Measurements from ENCODE around the gene AP1B1.
A peak's percentile ranks its signal among the peaks of the same experiment; 100 is the strongest.
"Not testable (repeated sequence)": the region's sequence is repeated elsewhere in the genome, so short reads cannot be mapped to it uniquely, and the experiment has no call there.

Gene AP1B1

DNA sequence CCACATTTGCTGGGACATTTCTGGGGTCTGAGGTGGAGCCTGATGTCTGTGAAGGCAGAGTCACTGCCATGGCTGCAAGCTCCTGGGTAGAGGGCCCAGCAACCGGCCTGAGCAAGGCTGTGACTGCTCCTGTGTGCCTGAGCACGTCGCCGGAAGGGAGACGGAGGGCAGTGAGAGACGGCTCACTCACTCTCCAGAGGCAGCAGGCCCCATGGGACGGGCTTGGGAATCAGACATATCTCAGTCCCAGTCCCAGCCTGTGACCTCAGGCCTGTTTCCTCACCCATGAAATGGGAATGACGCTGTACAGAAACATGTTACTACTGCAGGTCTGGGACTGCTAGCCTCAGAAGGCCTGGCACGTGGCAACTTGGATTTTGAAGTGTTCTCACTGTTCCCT, 36.5 kb downstream of the AP1B1 start:
- ATAC-seq (replicated peaks) = no peak
- Mint-ChIP-seq H3K36me3 (peaks cover 62 to 81% of the 10 kb centered on the region in 2 donors), H3K4me3 (no peak overlapping the region), H3K9me3 (no peaks in the 10 kb centered on the region), H3K27ac (no peak overlapping the region), H3K27me3 (no peaks in the 10 kb centered on the region), H3K4me1 (peaks cover 12% of the 10 kb centered on the region in 2 donors)
- no peak for DNase-seq

DNA sequence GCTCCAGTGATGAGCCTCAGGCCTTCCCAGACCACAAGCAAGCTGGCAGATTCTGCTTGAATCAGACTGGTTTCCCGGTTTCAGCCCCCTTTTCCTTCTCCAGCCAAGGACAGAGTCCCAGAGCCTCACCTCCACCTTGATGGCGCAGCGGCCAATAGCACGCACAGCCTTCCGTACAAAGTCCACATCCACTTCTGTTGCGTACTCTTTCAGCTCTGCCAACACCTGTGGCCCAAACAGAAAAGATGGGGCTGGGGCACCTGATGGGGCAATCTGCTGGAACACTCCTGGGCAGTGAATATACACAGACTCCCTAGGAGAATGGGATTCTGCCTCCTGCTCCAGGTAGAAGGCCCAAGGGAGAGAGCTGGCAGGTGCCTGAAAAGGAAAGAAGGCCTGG, 37.3 kb downstream of the AP1B1 start:
- ATAC-seq (replicated peaks) = no peak
- peaks cover 63 to 84% of the 10 kb centered on the region in 2 donors for H3K36me3 Mint-ChIP-seq

DNA sequence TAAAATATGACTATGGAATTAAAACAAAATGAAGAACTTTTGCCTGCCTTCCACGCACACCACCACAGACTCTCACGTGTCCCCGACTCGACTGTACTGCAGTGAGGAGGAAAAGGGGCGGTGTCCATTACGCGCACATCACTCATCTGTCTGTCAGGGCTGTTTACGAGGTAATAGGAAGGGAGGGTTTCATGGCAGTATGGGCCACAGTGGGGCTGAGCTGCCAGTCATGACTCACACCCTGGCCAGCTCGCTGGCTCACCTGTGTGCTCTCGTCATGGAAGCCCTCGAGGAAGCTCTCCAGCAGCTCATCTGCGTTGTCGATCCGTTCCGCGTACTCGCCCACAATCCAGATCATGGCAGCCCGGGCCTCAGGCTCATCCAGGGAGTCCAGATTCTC, 39.4 kb downstream of the AP1B1 start:
- no peak for DNase-seq
- Mint-ChIP-seq H3K36me3 (peaks cover 54 to 81% of the 10 kb centered on the region in 2 donors), H3K27me3 (no peaks in the 10 kb centered on the region), H3K4me1 (peaks cover 10 to 12% of the 10 kb centered on the region in 2 donors), H3K27ac (peak overlapping the region; percentile 59), H3K9me3 (no peaks in the 10 kb centered on the region), H3K4me3 (no peak overlapping the region)
- ATAC-seq (replicated peaks) = no peak

More for the DNA sequence above, 37.3 kb downstream of the AP1B1 start:
- peak overlapping the region; percentile 88 for H3K27ac Mint-ChIP-seq
- no peaks in the 10 kb centered on the region for H3K27me3 Mint-ChIP-seq
- H3K9me3 Mint-ChIP-seq = no peaks in the 10 kb centered on the region
- H3K4me1 Mint-ChIP-seq = peaks cover 12% of the 10 kb centered on the region in 2 donors
- no peak for DNase-seq
- H3K4me3 Mint-ChIP-seq = peak overlapping the region in 1 of 2 donors; percentile 17

DNA sequence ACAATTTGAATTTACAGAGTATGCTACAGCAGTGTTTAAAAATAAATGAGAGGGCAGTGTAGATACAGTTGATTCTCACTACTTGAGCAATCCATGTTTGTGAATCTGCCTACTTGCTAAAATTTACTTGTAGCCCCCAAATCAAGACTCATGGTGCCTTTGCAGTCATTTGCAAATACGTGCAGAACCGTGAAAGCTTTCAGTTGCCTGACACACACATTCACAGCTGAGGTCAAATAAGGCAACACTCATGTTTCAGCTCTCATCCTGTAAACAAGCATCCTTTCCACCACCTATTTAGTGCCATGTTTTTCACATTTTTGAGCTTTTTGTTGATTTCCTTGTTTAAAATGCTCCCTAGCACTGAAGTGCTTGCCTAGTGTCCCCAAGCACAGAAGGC, 40.3 kb downstream of the AP1B1 start:
- Mint-ChIP-seq H3K27ac (peak overlapping the region; percentile 77), H3K4me3 (no peak overlapping the region), H3K36me3 (peaks cover 50 to 74% of the 10 kb centered on the region in 2 donors), H3K9me3 (no peaks in the 10 kb centered on the region), H3K27me3 (no peaks in the 10 kb centered on the region), H3K4me1 (peaks cover 10 to 12% of the 10 kb centered on the region in 2 donors)
- DNase-seq (no peak), ATAC-seq (replicated peaks) (no peak)

DNA sequence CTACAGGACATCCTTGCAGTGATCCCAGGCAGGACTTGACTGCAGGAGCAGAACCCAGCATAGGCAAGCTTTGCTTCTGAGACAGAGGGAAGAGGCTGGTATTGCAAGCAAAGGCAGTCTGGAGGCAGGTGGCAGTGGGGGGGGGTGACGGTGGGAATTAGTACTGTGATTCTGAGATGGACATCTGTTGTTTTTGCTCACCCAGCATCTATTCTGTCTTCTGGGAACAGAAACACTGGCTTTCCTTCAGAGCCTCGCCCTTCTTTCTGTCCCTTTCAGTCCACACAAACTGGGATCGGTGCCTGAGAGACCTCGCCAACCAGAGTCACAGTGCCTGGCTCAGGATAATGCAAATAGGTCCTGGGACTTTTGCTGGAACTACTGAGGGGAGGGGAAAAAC, 41.7 kb downstream of the AP1B1 start:
- H3K27ac Mint-ChIP-seq = no peak overlapping the region
- DNase-seq = no peak
- peaks cover 7 to 12% of the 10 kb centered on the region in 2 donors for H3K4me1 Mint-ChIP-seq
- no peak overlapping the region for H3K4me3 Mint-ChIP-seq
- no peaks in the 10 kb centered on the region for H3K27me3 Mint-ChIP-seq
- ATAC-seq (replicated peaks) = no peak
- peaks cover 58 to 76% of the 10 kb centered on the region in 2 donors for H3K36me3 Mint-ChIP-seq
- no peaks in the 10 kb centered on the region for H3K9me3 Mint-ChIP-seq

DNA sequence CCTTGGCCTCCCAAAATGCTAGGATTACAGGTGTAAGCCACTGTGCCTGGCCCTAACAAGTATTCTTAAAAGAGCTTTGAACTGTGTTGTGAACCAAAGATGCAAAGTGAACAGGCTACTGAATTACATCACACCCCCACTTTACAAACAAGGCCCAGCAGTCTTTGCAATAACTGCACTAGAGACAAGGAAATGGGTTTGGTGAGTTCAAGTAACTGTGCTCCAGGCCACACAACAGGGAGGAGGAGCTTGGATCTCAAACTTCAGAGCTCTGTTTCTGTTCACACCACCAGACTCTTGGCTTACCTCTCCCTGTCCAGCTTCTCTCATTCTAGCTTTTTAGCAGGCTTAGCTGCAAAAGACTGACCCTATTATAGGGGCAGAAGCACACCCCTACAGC, 42.4 kb downstream of the AP1B1 start:
- H3K27ac Mint-ChIP-seq = no peak overlapping the region
- peaks cover 5 to 12% of the 10 kb centered on the region in 2 donors for H3K4me1 Mint-ChIP-seq
- no peaks in the 10 kb centered on the region for H3K27me3 Mint-ChIP-seq

DNA sequence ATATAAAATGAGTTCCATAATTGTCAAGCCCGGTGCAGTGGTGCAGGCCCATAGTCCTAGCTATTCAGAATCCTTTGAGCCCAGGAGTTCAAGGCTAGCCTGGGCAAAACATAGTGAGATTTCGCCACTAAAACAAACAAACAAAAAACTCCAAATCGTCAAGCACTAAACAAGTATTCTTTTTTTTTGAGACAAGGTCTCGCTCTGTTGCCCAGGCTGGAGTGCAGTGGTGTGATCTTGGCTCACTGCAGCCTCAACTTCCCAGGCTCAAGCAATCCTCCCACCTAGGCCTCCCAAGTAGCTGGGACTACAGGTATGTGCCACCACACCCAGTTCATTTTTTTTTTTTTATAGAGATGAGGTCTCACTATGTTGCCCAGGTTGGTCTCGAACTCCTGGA, 43.5 kb downstream of the AP1B1 start:
- Mint-ChIP-seq H3K36me3 (peaks cover 52 to 76% of the 10 kb centered on the region in 2 donors), H3K4me1 (peaks cover 4 to 12% of the 10 kb centered on the region in 2 donors), H3K27ac (peak overlapping the region; percentile 42)
- H3K27me3 Mint-ChIP-seq; ATAC-seq (replicated peaks); H3K4me3 Mint-ChIP-seq; H3K9me3 Mint-ChIP-seq; DNase-seq: not testable (repeated sequence)

More for the DNA sequence above, 42.4 kb downstream of the AP1B1 start:
- no peaks in the 10 kb centered on the region for H3K9me3 Mint-ChIP-seq
- no peak for DNase-seq
- ATAC-seq (replicated peaks) = no peak
- no peak overlapping the region for H3K4me3 Mint-ChIP-seq
- peaks cover 54 to 76% of the 10 kb centered on the region in 2 donors for H3K36me3 Mint-ChIP-seq

DNA sequence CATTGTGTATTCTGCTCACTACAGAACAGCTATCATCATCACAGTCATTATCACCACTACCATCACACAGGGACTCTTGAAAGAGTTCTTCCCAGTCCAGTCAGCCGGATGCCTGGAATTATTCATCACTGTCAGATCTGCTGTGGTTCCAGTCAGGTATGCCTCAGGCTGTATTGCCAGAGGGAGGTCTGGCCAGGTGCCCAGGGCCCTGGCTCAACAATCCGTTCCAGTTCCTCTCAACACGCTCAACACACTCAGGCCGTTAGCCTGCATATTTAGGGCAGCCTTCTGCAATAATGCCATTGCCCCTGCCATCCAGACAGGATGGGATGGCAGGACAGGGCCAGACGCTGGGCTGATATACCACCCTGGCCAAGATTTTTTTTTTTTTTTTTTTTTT, 44.2 kb downstream of the AP1B1 start:
- peaks cover 54 to 77% of the 10 kb centered on the region in 2 donors for H3K36me3 Mint-ChIP-seq
- ATAC-seq (replicated peaks) (no peak), DNase-seq (no peak)
- peaks cover 11 to 16% of the 10 kb centered on the region in 2 donors for H3K4me1 Mint-ChIP-seq
- no peaks in the 10 kb centered on the region for H3K9me3 Mint-ChIP-seq
- H3K4me3 Mint-ChIP-seq = no peak overlapping the region
- H3K27ac Mint-ChIP-seq = no peak overlapping the region
- H3K27me3 Mint-ChIP-seq = no peaks in the 10 kb centered on the region

DNA sequence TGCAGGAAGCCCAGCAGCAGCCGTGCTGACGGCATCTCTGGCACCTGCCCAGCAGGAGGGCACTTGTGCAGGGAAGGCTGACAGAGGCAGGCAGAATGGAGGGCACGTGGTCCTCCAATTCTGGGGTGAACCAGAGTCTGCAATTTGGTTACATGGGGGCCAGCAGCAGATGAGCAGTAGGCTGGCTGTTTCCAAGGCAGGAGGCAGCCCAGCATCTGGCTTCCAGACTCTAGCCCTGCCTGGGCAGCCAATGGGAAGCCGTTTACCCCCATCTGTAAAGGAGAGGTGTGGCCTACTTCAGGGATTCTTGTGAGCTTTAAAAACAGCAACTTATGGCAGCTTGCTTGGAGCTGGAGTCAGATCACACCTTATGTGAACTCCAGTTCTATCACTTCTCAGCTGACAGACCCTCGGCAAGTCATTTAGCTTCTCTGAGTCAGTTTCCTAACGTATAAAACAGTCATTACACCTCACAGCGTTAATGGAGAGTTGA, 45.0 kb downstream of the AP1B1 start:
- Mint-ChIP-seq H3K27ac (peak overlapping the region; percentile 81), H3K4me3 (peak overlapping the region in 1 of 2 donors; percentile 39), H3K9me3 (no peaks in the 10 kb centered on the region), H3K27me3 (no peaks in the 10 kb centered on the region), H3K4me1 (peaks cover 15% of the 10 kb centered on the region in 2 donors), H3K36me3 (peaks cover 54 to 77% of the 10 kb centered on the region in 2 donors)
- ATAC-seq (replicated peaks) (no peak), DNase-seq (no peak)

DNA sequence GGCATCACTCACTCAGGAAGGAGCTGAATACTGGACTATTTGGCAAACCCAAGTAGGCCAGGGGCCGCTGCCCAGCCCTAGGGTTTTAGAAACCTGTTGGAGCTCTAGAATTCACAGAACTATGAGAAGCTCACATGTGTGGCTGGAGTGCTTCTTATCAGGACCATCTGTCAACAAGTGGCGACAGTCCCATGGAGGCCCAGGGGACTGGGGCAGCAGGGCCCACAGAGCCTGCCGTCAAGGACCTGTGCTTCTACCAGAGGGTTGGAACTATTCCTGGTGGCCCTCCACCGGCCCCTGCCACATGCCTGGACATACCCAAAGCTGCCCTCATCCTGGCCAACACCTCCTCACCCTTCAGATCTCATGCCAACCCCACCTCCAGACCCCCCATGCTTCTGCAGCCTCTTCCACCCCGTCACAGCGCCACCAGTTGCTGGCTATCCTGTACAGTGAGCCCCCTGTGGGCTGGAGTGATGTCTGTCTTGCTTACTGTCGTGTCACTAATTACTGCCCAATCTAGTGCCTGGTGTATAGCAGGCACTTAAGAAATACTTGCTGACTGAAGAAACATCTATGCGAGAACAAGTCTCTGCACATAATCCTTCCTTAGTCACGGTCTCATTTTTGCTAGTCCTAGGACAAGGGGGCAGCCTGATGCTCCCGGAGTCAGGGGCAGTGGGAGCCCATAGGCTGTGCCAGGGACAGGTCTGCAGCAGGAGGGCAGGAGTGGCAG, 45.6 kb downstream of the AP1B1 start:
- Mint-ChIP-seq H3K27ac (peak overlapping the region; percentile 81), H3K9me3 (no peaks in the 10 kb centered on the region), H3K4me1 (peaks cover 16 to 18% of the 10 kb centered on the region in 2 donors), H3K36me3 (peaks cover 58 to 78% of the 10 kb centered on the region in 2 donors), H3K27me3 (no peaks in the 10 kb centered on the region), H3K4me3 (peak overlapping the region in 1 of 2 donors; percentile 39)
- no peak for DNase-seq
- ATAC-seq (replicated peaks) = no peak

DNA sequence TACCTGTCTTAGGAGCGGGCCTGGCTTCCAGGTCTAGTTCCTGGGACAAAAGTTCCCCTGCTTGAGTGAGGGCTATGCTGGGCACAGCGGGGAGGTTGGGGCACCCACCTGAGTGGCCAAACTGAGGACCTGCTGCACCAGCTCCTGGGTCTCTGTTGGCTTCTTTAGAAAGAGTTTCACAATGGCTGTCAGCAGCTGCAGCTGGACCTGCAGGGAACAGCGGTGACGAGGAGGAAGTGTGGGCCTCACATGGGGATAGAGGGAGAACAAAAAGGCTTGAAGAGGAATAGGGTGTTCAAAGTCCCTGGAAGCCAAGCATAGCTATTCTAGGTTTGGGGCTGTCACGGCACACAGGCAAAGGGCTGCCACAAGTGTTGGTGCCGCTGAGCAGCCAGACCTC, 46.2 kb downstream of the AP1B1 start:
- no peak for DNase-seq
- Mint-ChIP-seq H3K9me3 (no peaks in the 10 kb centered on the region), H3K27ac (no peak overlapping the region), H3K4me1 (peaks cover 16 to 18% of the 10 kb centered on the region in 2 donors), H3K27me3 (no peaks in the 10 kb centered on the region), H3K4me3 (no peak overlapping the region), H3K36me3 (peaks cover 58 to 77% of the 10 kb centered on the region in 2 donors)
- ATAC-seq (replicated peaks) = no peak

DNA sequence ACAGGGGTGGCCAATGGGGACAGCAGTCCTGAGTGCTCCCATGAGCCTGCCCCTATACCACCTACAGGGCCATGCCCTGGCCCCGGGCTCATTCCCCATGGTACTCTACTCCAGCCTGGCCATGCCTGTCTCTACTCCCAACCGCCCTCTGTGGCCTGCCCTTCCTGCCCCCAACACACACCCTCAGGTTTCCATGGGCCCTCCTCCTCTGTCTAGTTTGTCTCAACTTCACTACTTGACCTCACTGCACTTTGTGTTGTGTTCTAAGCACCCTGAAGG, 46.6 kb downstream of the AP1B1 start:
- peak in 1 of 2 donors; percentile 32 for ATAC-seq (replicated peaks)
- H3K4me1 Mint-ChIP-seq = peaks cover 17% of the 10 kb centered on the region in 2 donors
- DNase-seq = no peak
- peak overlapping the region; percentile 89 for H3K27ac Mint-ChIP-seq
- H3K27me3 Mint-ChIP-seq = no peaks in the 10 kb centered on the region
- no peak overlapping the region for H3K4me3 Mint-ChIP-seq
- H3K36me3 Mint-ChIP-seq = peaks cover 58 to 77% of the 10 kb centered on the region in 2 donors
- no peaks in the 10 kb centered on the region for H3K9me3 Mint-ChIP-seq

DNA sequence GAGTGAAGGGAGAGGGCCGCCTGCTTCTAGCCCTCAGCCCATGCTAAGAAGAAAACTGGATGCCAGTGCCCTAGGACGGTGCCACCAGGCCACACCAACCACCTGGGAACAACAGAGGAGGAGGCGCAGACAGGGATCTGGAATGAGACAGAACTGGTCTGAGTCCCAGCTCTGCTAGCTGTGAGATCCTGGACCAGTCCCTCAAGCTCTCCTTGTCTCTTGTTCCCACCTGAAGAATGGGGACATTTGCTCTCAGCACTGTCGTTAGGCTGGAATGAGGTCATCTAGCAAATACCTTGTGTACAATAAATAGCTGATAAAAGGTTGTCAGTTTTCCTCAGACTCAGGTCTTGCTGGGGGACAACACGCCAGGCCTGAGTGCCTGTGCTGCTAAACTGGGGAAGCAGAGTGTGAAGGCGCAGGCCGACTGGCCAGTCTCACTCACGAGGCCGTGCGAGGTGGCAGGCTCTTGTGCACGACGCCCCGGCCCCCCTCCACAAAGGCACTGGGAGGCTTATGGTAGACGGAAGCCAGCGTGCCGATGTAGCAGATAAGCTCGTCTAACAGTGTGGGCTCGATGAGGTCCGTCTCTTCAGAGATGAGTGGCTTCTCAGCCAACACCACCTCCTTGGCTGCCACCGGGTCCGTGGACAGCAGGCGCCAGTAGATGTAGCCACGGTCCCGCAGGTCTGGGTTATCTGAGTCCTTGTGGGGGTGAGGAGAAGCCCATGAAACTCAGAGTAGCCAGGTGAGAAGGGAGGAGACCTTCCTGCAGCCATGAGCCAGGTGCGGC, 47.1 kb downstream of the AP1B1 start:
- no peak for DNase-seq
- Mint-ChIP-seq H3K4me3 (no peak overlapping the region), H3K9me3 (no peaks in the 10 kb centered on the region), H3K4me1 (peaks cover 18% of the 10 kb centered on the region in 2 donors), H3K36me3 (peaks cover 60 to 75% of the 10 kb centered on the region in 2 donors), H3K27me3 (no peaks in the 10 kb centered on the region), H3K27ac (peak overlapping the region; percentile 5)
- no peak for ATAC-seq (replicated peaks)

DNA sequence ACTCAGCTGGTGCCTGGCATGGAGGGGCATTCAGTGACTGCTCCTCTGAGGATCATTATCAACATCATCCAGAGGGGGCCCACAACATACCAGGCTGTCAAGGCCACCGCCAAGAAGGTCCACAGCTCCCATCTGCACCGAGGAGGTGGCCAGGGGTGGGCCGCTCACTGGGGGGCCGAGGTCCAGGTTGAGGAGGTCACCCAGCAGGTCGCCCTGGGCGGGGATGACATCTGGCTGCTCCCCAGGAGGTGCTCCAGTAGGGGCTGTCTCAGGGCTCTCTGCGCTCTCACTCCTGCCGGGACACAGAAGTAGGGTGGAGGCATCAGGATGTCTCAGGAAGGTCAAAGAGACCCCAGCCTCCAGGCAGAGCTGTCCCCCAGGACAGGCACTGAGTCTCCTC, 47.8 kb downstream of the AP1B1 start:
- Mint-ChIP-seq H3K27ac (peak overlapping the region; percentile 75), H3K4me3 (no peak overlapping the region), H3K27me3 (no peaks in the 10 kb centered on the region), H3K4me1 (peaks cover 20 to 25% of the 10 kb centered on the region in 2 donors), H3K36me3 (peaks cover 65 to 77% of the 10 kb centered on the region in 2 donors), H3K9me3 (no peaks in the 10 kb centered on the region)
- DNase-seq (no peak), ATAC-seq (replicated peaks) (no peak)
